NCI-H748 (cell line): ENCODE results near the gene TESK2.
"Not testable (repeated sequence)": the region's sequence is repeated elsewhere in the genome, so short reads cannot be mapped to it uniquely, and the experiment has no call there.

ENCODE experiments used
- DNase-seq: peaks from one replicate; lab custom pipeline; 2025; ENCODE audit not compliant: unreplicated experiment; lab: John Stamatoyannopoulos, UW

The TESK2 gene

DNA sequence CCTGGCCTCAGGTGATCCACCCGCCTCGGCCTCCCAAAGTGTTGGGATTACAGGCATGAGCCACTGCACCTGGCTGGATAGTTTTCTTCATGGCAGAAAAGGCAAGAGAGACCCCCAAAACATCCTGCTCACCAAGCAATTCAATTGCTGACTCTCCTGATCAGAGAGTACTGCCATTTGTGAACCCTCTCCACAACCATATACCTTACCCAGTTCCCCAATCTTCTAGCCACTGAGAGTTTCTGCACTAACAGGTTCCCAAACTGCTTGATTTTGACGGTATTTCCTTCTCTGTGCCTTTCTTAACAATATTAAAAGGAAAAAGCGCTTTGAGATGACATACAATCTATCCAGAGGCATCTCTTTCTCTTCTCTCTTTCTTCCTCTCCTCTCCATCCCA is 110.8 kb downstream of the TESK2 start:
- DNase-seq = no peak

- DNase-seq = no peak
These were observed 111.4 kb downstream of the TESK2 start for GRCh38 chr1:45379524-45379923.

DNA sequence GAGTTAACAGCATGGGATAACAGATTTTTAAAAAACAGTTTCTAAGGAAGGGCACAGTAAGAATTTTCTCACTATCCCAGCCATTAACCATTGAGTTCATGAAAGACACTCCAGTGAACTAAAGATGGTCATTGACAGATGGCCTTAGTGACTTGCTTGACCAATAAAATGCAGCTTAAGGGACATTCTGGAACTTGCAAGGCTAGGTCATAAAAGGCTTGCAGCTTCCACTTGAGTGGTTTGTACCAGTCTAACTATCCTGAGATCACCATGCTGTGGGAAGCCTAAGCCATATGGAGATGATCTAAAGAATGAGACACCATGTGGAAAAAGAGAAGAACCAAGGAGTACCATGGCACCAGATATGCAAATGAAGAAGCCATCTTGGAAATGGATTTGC is 112.8 kb downstream of the TESK2 start:
- no peak for DNase-seq

- no peak for DNase-seq
These were observed 115.6 kb downstream of the TESK2 start for GRCh38 chr1:45375104-45376090.

DNA sequence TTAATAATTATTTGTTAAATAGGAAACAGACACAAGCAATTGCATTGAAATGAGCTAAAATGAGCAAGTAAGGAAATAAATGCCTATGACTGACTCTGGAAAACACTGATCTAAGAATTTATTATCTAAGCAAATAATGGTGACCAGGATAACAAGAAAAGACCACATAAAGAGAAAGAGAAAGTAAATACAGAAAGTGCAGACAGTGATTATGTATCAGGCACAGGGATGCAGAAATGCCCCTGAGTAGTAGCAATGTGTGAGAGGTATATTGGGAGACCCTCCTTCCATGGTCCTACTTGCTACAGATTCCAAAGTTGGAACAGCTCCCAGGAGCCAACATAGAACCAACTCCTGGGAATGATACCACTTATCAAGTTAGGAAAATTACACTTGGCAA is 117.4 kb downstream of the TESK2 start:
- DNase-seq = no peak

DNA sequence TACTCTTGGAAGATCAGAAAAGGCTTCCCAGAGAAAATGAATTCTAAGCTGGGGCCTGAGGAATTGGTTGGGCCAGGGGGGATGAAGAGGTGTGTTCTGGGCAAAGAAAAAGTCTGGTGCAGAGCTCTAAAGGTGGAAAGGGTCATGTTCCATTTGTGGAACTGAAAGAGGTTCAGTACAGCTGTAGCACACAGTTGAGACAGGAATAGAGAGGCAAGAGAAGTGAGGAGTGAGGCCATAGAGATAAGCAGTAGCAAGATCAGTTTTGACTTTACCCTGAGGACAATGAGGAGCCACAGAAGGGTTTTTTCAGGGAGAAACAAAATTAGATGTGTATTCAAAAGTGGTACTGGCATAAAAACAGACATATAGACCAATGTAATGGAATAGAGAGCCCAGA is 120.4 kb downstream of the TESK2 start:
- no peak for DNase-seq

- DNase-seq = no peak
These were observed 125.9 kb downstream of the TESK2 start for GRCh38 chr1:45365051-45365450.

DNA sequence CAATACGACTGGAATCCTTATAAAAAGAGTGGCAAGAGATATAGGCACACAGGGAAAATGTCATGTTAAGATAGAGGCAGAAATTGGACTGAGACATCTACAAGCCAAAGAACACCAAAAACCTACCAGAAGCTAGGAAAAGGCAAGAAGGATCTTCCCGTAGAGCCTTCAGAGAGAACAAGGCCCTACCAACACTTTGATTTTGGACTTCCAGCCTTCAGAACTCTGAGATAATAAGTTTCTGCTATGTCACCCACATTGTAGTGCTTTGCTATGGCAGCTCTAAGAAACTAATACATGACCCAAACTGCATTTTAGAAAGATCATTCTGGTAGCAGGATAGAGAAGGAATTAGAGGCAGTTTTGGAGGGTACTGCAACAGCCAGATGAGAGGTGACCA is 126.7 kb downstream of the TESK2 start:
- DNase-seq = no peak

- DNase-seq = not testable (repeated sequence)
These were observed 130.0 kb downstream of the TESK2 start for GRCh38 chr1:45360981-45361380.

DNA sequence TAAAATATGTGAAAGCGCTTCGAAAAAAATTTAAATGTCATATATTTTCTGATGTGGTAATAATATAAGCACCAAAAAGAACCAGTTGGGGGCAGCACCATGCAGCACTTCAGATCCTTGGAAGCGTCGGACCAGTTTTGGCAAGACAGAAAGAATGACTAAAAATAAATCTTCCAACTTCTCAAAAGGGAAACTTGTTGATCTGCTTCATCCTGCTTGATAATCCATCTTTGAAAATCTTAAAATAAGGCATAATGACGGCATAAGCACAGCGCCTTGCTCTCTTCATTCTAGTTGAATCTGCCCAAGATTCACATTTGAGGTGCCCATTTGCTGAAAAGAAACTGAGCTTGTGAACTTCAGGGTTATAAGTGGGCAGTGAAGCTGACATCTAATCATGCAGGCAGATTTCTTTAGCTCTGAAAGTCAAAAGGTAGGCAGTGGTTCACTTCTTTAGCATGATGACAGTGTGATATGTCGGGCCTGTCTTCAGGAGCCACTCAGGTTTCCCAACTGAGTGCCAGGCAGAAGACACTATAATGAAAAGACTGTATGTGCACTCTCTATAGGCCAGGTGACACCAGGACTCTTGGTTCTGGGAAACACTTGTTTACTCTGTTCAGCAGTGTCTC is 131.0 kb downstream of the TESK2 start:
- DNase-seq = peak; percentile 49

GRCh38 chr1:45356186-45356585 is 134.8 kb downstream of the TESK2 start:
- no peak for DNase-seq

- DNase-seq = no peak
These were observed 135.3 kb downstream of the TESK2 start for GRCh38 chr1:45355683-45356082.

- DNase-seq = no peak
These were observed 136.1 kb downstream of the TESK2 start for GRCh38 chr1:45354838-45355237.

- DNase-seq = no peak
These were observed 137.3 kb downstream of the TESK2 start for GRCh38 chr1:45353685-45354084.

DNA sequence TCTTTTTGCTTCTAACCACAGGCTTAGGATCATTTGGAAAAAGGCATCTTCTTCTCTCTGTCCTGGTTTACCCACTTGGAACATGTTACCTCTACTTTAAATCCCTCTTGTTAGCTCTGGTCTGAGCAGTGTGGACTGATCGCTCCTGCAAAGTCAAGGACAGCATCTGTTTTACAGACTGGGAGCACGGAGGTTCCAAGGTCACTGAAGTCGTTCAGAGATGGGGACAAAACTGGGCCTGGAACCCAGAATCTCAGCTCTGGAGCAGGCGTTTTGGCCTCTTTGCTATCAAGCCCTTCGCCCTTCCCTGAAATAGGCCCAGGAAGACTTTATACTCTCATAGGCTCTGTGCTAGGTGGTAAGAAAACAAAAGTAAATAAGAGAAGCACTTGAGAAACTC is 139.5 kb downstream of the TESK2 start:
- no peak for DNase-seq

GRCh38 chr1:45348966-45349677 is 141.8 kb downstream of the TESK2 start:
- DNase-seq = no peak

- DNase-seq = no peak
These were observed 142.4 kb downstream of the TESK2 start for GRCh38 chr1:45348609-45348965.

GRCh38 chr1:45348020-45348419 is 142.9 kb downstream of the TESK2 start:
- no peak for DNase-seq

- no peak for DNase-seq
These were observed 144.5 kb downstream of the TESK2 start for GRCh38 chr1:45346473-45346872.

- no peak for DNase-seq
These were observed 145.9 kb downstream of the TESK2 start for GRCh38 chr1:45345014-45345413.

- no peak for DNase-seq
These were observed 146.5 kb downstream of the TESK2 start for GRCh38 chr1:45344499-45344898.
